ENCODE results near the gene BAMBI. TPM values are rescaled to one million over a fixed set of nuclear protein-coding genes. Genes with fewer than 3 reads are reported as not detected.

BAMBI gene
- total RNA-seq, 3 donors from 2014 or later (not counting 1 experiment from before 2014, with no cell fraction given): 0.70 to 0.95 (median 0.94) TPM

- Mint-ChIP-seq H3K27ac (no peak overlapping the region), H3K4me1 (peaks cover 0 to 7% of the 10 kb centered on the region in 2 donors), H3K27me3 (ENCODE audit: low read depth in 2 of 2) (peaks cover 7 to 8% of the 10 kb centered on the region in 2 donors), H3K9me3 (peaks cover under 1 to 2% of the 10 kb centered on the region in 2 donors), H3K4me3 (no peak overlapping the region), H3K36me3 (no peaks in the 10 kb centered on the region)
- Histone ChIP-seq H3K4me1 (ENCODE audit: control insufficient read depth, insufficient read depth, low read length) (no peaks in the 10 kb centered on the region), H3K9me3 (ENCODE audit: control insufficient read depth, insufficient read depth, low read length) (no peaks in the 10 kb centered on the region), H3K36me3 (ENCODE audit: control insufficient read depth, insufficient read depth, low read length) (no peaks in the 10 kb centered on the region), H3K27ac (ENCODE audit: low read length) (no peak overlapping the region), H3K27me3 (ENCODE audit: control insufficient read depth, insufficient read depth, low read length) (no peaks in the 10 kb centered on the region), H3K4me3 (ENCODE audit: low read length) (no peak overlapping the region)
- no CpG with 5 or more reads among the region's 1 CpG for WGBS (ENCODE audit: insufficient coverage)
- DNase-seq (no peak), ATAC-seq (no peak)
- no peak for TF ChIP-seq CTCF (IDR thresholded peaks at IDR 0.05)
- intact Hi-C loops (cut with micrococcal nuclease): no loop called here
Measured at GRCh38 chr10:28728366-28728765, 51.0 kb downstream of the BAMBI start.

- Histone ChIP-seq H3K4me3 (ENCODE audit: low read length) (no peak overlapping the region), H3K4me1 (ENCODE audit: control insufficient read depth, insufficient read depth, low read length) (no peaks in the 10 kb centered on the region), H3K27ac (ENCODE audit: low read length) (no peak overlapping the region), H3K27me3 (ENCODE audit: control insufficient read depth, insufficient read depth, low read length) (no peaks in the 10 kb centered on the region), H3K9me3 (ENCODE audit: control insufficient read depth, insufficient read depth, low read length) (no peaks in the 10 kb centered on the region), H3K36me3 (ENCODE audit: control insufficient read depth, insufficient read depth, low read length) (no peaks in the 10 kb centered on the region)
- intact Hi-C loops (cut with micrococcal nuclease): no loop called here
- Mint-ChIP-seq H3K36me3 (no peaks in the 10 kb centered on the region), H3K27ac (no peak overlapping the region), H3K27me3 (ENCODE audit: low read depth in 2 of 2) (peaks cover 8 to 12% of the 10 kb centered on the region in 2 donors), H3K4me1 (peaks cover 0 to 7% of the 10 kb centered on the region in 2 donors), H3K4me3 (no peak overlapping the region), H3K9me3 (peaks cover 4 to 5% of the 10 kb centered on the region in 2 donors)
- 75% methylated on average over 7 of the region's 7 CpGs for WGBS (ENCODE audit: insufficient coverage)
- no peak for TF ChIP-seq CTCF (IDR thresholded peaks at IDR 0.05)
- ATAC-seq (no peak), DNase-seq (no peak)
Measured at GRCh38 chr10:28730031-28730778, 52.9 kb downstream of the BAMBI start.

- Histone ChIP-seq H3K27me3 (ENCODE audit: control insufficient read depth, insufficient read depth, low read length) (no peaks in the 10 kb centered on the region), H3K4me3 (ENCODE audit: low read length) (no peak overlapping the region), H3K27ac (ENCODE audit: low read length) (no peak overlapping the region), H3K4me1 (ENCODE audit: control insufficient read depth, insufficient read depth, low read length) (no peaks in the 10 kb centered on the region), H3K9me3 (ENCODE audit: control insufficient read depth, insufficient read depth, low read length) (no peaks in the 10 kb centered on the region), H3K36me3 (ENCODE audit: control insufficient read depth, insufficient read depth, low read length) (no peaks in the 10 kb centered on the region)
- no peak overlapping the region for H3K4me3 Mint-ChIP-seq
- peaks cover 4 to 5% of the 10 kb centered on the region in 2 donors for H3K9me3 Mint-ChIP-seq
- 93% methylated on average over 8 of the region's 8 CpGs for WGBS (ENCODE audit: insufficient coverage)
- no peak for ATAC-seq
- DNase-seq: no peak
- no peaks in the 10 kb centered on the region for H3K36me3 Mint-ChIP-seq
- peaks cover 0 to 7% of the 10 kb centered on the region in 2 donors for H3K4me1 Mint-ChIP-seq
- intact Hi-C loops (cut with micrococcal nuclease): no loop called here
- H3K27ac Mint-ChIP-seq: no peak overlapping the region
- peaks cover 5 to 12% of the 10 kb centered on the region in 2 donors for H3K27me3 Mint-ChIP-seq (ENCODE audit: low read depth in 2 of 2)
- no peak for TF ChIP-seq CTCF (IDR thresholded peaks at IDR 0.05)
Measured at GRCh38 chr10:28732091-28732490, 54.8 kb downstream of the BAMBI start.

Other genes starting within 250 kb of the BAMBI start
- gene WAC, start 144.4 kb upstream of the BAMBI start, total RNA-seq: 100 to 1,000 TPM; 225 to 245 (median 226) TPM